Epithelial cell of esophagus (primary cell): ENCODE measurements around the gene BABAM2.
"Not testable (repeated sequence)": the region's sequence is repeated elsewhere in the genome, so short reads cannot be mapped to it uniquely, and the experiment has no call there.

Experiments used
- DNase-seq: peaks from one replicate; pipeline ENCODE4 v3.0.0; 2010; ENCODE audit warnings: low read depth
- H3K4me3 ChIP-seq: 2 replicates; pipeline ENCODE4 v1.5.1; 2011; ENCODE audit warnings: mild to moderate bottlenecking, low read length, control low read depth
- CTCF ChIP-seq: IDR thresholded peaks from 2 replicates; pipeline ENCODE4 v1.5.1; 2011; ENCODE audit warnings: low read depth, mild to moderate bottlenecking, low read length, control low read depth, inconsistent platforms; ENCODE audit not compliant: insufficient read depth; ENCODE audit errors: missing control alignments

The BABAM2 gene

DNA sequence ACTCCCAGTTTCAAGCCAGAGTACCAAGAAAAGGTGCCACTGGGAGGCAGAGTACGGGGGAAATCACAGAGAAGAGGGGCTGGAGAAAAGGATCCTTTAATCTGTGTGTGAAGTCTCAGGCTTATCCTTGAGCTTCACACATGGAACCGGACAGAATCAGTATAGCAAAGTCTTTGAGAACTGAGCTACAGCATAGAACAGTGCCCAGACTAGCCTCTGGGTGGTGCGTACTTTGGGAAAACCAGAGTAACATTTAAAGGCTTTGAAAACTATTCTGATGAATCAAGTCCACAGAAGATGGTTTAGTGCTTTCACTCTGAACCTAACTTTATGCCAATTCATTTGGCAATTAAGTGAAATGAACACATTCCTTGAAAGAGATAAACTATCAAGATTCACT lies 83.1 kb downstream of the BABAM2 start:
- DNase-seq: no peak
- H3K4me3 ChIP-seq: no peak overlapping the region
- TF ChIP-seq CTCF: peak; percentile 50

DNA sequence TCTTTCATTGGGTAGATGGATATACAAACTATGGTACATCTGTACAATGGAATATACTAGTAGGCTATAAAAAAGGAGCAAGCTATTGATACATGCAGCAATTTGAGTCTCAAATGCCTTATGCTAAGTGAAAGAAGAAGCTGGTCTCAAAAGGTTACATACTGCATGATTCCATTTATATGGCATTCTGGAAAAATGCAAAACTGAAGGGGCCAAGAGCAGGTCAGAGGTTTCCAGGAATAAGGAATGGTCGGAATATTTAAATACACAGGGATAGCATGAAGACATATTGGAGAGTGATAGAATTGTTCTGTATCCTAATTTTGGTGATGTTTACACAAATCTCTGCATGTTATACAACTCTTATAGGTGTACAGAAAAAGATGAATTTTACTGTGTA lies 85.8 kb downstream of the BABAM2 start:
- no peak overlapping the region for H3K4me3 ChIP-seq
- TF ChIP-seq CTCF: no peak
- DNase-seq: no peak

DNA sequence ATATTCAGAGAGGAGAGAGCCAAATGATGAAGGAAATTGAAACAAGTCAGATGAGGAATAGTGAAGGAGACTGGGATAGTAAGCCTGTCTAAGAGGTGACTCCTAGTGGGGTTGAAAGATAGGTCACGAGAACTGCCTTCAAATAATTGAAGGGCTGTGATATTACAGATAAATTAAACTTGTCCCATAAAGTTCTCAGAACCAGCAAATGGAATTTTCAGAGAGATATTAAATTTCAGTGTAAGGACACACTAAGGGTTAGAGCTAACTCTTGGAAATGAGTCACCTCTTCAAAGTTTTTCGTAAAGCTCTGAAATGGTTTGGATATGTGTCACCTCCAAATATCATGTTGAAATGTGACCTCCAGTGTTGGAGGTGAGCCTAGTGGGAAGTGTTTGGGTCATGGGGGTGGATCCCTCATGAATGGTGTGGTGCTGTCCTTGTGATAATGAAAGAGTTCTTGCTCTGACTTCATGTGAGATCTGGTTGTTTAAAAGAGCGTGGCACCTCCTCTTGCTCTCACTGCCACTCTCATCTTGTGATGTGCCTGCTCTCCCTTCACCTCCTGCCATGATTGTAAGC lies 87.3 kb downstream of the BABAM2 start:
- DNase-seq: peak; percentile 84
- TF ChIP-seq CTCF: no peak
- H3K4me3 ChIP-seq: no peak overlapping the region

DNA sequence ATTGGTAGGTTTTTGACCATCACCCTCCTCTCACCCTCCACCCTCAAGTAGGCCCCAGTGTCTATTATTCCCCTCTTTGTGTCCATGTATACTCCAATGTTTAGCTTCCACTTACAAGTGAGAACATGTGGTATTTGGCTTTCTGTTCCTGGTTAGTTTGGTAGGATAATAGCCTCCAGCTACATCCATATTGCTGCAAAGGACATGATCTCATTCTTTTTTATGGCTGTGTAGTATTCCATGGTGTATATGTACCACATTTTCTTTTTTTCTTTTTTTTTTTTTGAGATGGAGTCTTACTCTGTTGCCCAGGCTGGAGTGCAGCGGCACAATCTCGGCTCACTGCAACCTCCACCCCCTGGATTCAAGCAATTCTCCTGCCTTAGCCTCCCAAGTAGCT lies 88.2 kb downstream of the BABAM2 start:
- H3K4me3 ChIP-seq, DNase-seq: not testable (repeated sequence)

DNA sequence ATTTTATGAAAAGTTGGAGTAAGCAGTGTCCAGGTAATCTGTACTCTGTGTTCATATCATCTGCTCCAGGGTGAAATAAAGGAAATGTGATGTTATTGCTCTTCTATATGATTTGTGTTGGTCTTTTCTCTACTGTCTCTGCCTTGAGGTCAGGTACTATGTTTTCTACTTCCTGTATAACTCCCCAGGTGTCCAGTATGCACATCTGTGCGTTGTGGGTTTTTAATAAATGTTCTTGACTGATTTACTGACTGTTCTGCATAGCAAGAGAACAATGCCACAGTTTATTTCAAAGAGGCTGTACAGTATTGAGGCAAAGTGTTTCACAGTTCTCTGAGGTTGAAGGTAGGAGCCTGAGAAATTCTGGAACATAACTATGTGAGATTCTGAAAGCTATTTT lies 89.7 kb downstream of the BABAM2 start:
- TF ChIP-seq CTCF: no peak
- no peak for DNase-seq
- no peak overlapping the region for H3K4me3 ChIP-seq

DNA sequence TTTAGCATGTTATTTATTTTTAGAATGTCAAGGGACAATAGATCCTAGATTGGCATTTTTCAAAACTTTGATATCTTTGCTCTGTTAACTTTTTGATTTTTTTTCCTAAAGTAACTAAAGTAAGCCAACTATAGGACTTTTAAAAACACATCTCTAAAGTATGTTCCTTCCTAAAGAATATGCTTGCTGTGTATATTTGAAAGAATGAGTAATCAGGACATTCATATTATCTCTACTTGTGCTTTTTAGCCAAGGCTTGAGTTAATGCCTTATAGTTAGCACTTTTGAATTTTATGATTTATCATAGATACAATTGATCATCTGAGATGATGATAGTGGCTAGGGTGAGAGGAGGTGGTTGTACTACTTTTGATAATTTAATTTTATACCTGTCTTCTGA lies 93.6 kb downstream of the BABAM2 start:
- TF ChIP-seq CTCF: no peak
- no peak for DNase-seq

DNA sequence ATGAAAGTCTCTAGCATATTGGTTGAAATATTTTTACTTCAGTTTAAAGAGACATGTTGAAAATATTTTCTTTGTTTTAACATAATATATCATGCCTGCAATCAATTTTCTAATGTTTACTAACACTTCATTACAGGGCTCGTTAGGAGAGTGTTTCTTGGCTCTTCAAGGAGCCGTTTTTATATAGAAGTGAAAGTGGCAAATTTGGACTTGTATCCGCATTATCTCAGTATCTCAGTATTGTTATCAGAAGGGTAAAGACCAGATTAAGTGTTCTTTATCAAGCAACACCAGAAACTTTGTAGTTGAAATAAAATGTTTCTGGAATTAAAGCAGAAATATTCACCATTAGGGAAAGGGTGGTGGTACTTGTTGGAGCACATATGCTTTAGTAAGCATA lies 97.8 kb downstream of the BABAM2 start:
- DNase-seq: no peak
- no peak overlapping the region for H3K4me3 ChIP-seq
- no peak for TF ChIP-seq CTCF

More for the DNA sequence above, 93.6 kb downstream of the BABAM2 start:
- no peak overlapping the region for H3K4me3 ChIP-seq

GRCh38 chr2:27988718-27989117 lies 98.2 kb downstream of the BABAM2 start:
- TF ChIP-seq CTCF: no peak
- DNase-seq: no peak

More at GRCh38 chr2:27988718-27989117, 98.2 kb downstream of the BABAM2 start:
- H3K4me3 ChIP-seq: no peak overlapping the region
